Stomach smooth muscle (tissue), 2 donors: ENCODE measurements around the gene HORMAD1.
"Not testable (repeated sequence)": the region's sequence is repeated elsewhere in the genome, so short reads cannot be mapped to it uniquely, and the experiment has no call there.

ENCODE experiments used
- H3K27ac ChIP-seq: one replicate; pipeline ENCODE4 v1.7.0; 2013; ENCODE audit warnings: mild to moderate bottlenecking, low read length, inconsistent platforms
- H3K27me3 ChIP-seq, 2 donors: one replicate each; pipeline ENCODE4 v1.7.0; 2013; ENCODE audit warnings: low read length in 2 of 2; ENCODE audit not compliant: insufficient read depth in 2 of 2, control insufficient read depth in 1 of 2
- H3K36me3 ChIP-seq, 2 donors: one replicate each; pipeline ENCODE4 v1.7.0; 2013; ENCODE audit warnings: low read length in 2 of 2; ENCODE audit not compliant: control insufficient read depth in 2 of 2, insufficient read depth in 2 of 2
- H3K4me1 ChIP-seq: one replicate; pipeline ENCODE4 v1.7.0; 2013; ENCODE audit warnings: low read length; ENCODE audit not compliant: control insufficient read depth, insufficient read depth
- H3K4me3 ChIP-seq, 2 donors: one replicate each; pipeline ENCODE4 v1.7.0; 2013; ENCODE audit warnings: low read length in 2 of 2
- H3K9ac ChIP-seq, 2 donors: one replicate each; pipeline ENCODE4 v1.7.0; 2013; ENCODE audit warnings: low read length in 2 of 2, mild to moderate bottlenecking in 1 of 2
- H3K9me3 ChIP-seq, 2 donors: one replicate each; pipeline ENCODE4 v1.7.0; 2013; ENCODE audit warnings: low read length in 2 of 2; ENCODE audit not compliant: control insufficient read depth in 2 of 2
- donor health status: healthy.
- donor health status: Pancreatic carcinoma.

The HORMAD1 gene

GRCh38 chr1:150749720-150750311 lies 29.1 kb upstream of the HORMAD1 start:
- no peaks in the 10 kb centered on the region for H3K27me3 ChIP-seq
- no peak overlapping the region for H3K27ac ChIP-seq
- no peak overlapping the region for H3K4me3 ChIP-seq
- H3K9ac ChIP-seq = no peak overlapping the region
- H3K36me3 ChIP-seq = no peaks in the 10 kb centered on the region
- no peaks in the 10 kb centered on the region for H3K9me3 ChIP-seq
- H3K4me1 ChIP-seq = no peaks in the 10 kb centered on the region

DNA sequence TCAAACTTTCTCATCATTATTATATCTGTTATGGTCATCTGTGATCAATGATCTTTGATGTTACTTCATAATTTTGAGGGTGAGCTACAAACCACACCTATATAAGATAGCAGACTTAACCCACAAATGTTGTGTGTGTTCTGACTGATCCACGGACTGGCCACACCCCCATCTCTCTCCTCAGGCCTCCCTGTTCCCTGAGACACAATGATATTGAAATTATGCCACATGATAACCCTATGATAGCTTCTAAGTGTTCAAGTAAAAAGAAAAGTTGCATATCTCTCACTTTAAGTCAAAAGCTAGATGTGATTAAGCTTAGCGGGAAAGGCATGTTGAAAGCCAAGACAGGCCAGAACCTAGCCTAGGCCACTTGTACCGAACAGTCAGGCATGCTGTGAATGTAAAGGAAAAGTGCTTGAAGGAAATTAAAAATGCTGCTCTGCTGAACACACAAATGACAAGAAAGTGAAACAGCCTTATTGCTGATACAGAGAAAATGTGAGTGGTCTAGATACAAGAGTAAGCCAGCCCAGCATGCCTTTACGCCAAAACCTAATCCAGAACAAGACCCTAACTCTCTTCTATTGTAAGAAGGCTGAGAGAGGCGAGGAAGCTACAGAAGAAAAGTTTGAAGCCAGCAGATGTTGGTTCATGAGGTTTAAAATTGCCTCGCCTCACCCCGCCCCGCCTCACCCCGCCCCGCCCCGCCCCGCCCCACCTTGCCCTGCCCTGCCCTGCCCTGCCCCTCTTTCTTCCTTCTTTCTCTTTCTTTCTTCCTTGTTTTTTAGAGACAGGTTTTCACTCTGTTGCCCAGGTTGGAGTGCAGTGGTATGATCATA lies 28.4 kb upstream of the HORMAD1 start:
- Histone ChIP-seq H3K4me3 (no peak overlapping the region), H3K9ac (no peak overlapping the region), H3K36me3 (no peaks in the 10 kb centered on the region)

DNA sequence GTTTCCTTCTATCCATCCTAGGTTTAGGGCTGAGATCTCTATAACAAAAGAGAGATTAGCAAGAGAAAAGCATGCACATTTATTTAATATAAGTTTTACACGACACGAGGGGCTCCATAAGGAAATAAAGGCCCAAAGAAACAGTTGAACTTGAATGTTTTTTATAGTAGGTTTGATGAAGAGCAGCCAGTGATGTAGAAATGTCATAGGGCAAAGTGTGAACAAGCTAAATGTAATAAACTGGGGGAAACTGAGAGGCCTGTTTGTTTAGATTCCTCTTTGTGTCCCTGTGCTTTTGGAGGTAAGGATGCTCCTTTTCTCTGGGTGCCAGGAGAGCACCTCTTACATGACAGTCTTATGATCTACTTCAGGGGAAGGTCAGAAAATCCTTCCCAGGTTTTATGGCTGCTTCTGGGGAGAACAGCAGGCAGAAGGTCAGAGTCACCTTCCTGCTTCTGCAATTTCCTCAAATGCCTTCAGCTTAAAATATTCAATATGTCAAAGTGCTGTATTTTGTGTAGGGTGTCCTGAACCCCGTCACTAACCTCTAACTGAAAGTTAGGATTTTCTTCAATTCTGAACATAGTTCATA lies 9.5 kb upstream of the HORMAD1 start:
- Histone ChIP-seq H3K9ac (no peak overlapping the region), H3K27ac (no peak overlapping the region), H3K4me1 (no peaks in the 10 kb centered on the region), H3K4me3 (no peak overlapping the region), H3K9me3 (no peaks in the 10 kb centered on the region), H3K27me3 (no peaks in the 10 kb centered on the region), H3K36me3 (no peaks in the 10 kb centered on the region)

More for the DNA sequence above, 28.4 kb upstream of the HORMAD1 start:
- Histone ChIP-seq H3K9me3 (no peaks in the 10 kb centered on the region), H3K4me1 (no peaks in the 10 kb centered on the region), H3K27ac (no peak overlapping the region), H3K27me3 (no peaks in the 10 kb centered on the region)

- Histone ChIP-seq H3K9ac (no peak overlapping the region), H3K27me3 (no peaks in the 10 kb centered on the region), H3K4me3 (no peak overlapping the region)
These were observed 3.6 kb upstream of the HORMAD1 start for GRCh38 chr1:150724336-150724735.

DNA sequence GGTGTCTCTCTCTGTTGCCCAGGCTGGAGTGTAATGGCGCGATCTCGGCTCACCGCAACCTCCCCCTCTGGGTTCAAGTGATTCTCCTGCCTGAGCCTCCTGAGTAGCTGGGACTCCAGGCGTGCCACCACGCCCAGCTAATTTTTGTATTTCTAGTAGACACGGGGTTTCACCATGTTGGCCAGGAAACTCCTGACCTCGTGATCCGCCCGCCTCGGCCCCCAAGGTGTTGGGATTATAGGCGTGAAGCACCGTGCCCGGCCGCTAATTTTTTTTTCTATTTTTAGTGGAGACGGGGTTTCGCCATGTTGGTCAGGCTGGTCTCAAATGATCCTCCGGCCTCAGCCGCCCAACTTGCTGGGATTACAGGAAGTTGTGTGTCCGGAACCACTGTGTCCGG lies 597 bp downstream of the HORMAD1 start:
- no peak overlapping the region for H3K27ac ChIP-seq
- no peak overlapping the region for H3K9ac ChIP-seq
- no peaks in the 10 kb centered on the region for H3K36me3 ChIP-seq
- H3K4me3 ChIP-seq = no peak overlapping the region
- no peaks in the 10 kb centered on the region for H3K9me3 ChIP-seq
- no peaks in the 10 kb centered on the region for H3K4me1 ChIP-seq
- no peaks in the 10 kb centered on the region for H3K27me3 ChIP-seq

More at GRCh38 chr1:150724336-150724735, 3.6 kb upstream of the HORMAD1 start:
- no peaks in the 10 kb centered on the region for H3K4me1 ChIP-seq
- no peaks in the 10 kb centered on the region for H3K9me3 ChIP-seq
- no peaks in the 10 kb centered on the region for H3K36me3 ChIP-seq
- H3K27ac ChIP-seq = no peak overlapping the region

- H3K4me1 ChIP-seq = no peaks in the 10 kb centered on the region
- no peak overlapping the region for H3K4me3 ChIP-seq
- no peak overlapping the region for H3K9ac ChIP-seq
- H3K36me3 ChIP-seq = no peaks in the 10 kb centered on the region
- H3K27me3 ChIP-seq = no peaks in the 10 kb centered on the region
- no peaks in the 10 kb centered on the region for H3K9me3 ChIP-seq
- no peak overlapping the region for H3K27ac ChIP-seq
These were observed 2.3 kb downstream of the HORMAD1 start for GRCh38 chr1:150718225-150718891.

- H3K4me3 ChIP-seq, H3K36me3 ChIP-seq, H3K9me3 ChIP-seq, H3K9ac ChIP-seq, H3K27me3 ChIP-seq, H3K27ac ChIP-seq, H3K4me1 ChIP-seq: not testable (repeated sequence)
These were observed 11.7 kb downstream of the HORMAD1 start for GRCh38 chr1:150709031-150709430.

DNA sequence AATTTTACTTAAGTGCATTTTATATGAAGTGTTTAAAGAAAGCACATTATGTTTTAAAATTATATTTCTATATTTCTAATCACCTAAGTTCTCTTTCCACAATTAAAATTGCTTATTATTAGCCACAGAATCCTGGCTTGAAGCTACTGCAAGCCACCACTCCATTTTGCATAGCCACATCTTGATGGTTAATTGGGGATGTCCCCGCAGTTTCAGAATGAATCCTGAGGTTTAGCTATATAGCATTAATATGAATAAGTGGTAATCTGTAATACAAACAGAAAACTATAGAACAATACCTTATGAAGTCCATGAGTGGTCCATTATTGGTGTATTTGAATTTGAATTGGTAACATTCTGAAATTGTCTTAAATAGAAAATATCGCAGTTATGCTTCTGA lies 12.1 kb downstream of the HORMAD1 start:
- Histone ChIP-seq H3K4me1 (no peaks in the 10 kb centered on the region), H3K27me3 (no peaks in the 10 kb centered on the region), H3K36me3 (no peaks in the 10 kb centered on the region), H3K27ac (no peak overlapping the region), H3K9ac (no peak overlapping the region), H3K4me3 (no peak overlapping the region), H3K9me3 (no peaks in the 10 kb centered on the region)

DNA sequence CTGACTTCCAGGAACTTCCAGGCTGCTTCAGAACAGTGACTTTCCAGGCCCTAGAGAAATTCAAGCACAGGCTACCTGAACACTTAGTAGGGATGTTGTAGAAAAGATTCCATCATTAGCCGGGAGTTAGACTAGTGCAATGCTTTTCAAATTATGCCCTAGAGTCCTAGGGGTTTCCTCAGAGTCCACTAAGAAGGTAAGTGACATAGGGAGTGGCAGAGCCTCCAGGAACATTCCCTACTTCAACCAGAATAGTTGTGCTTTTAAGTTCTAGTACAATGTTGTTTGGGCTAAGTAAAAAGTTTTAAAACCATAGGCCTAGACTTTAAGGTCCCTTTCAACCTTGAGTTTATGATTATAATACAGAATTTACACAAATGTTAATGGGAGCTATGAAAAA lies 14.6 kb downstream of the HORMAD1 start:
- Histone ChIP-seq H3K27me3 (no peaks in the 10 kb centered on the region), H3K4me1 (no peaks in the 10 kb centered on the region), H3K9ac (no peak overlapping the region), H3K9me3 (no peaks in the 10 kb centered on the region), H3K27ac (no peak overlapping the region), H3K36me3 (no peaks in the 10 kb centered on the region), H3K4me3 (no peak overlapping the region)

DNA sequence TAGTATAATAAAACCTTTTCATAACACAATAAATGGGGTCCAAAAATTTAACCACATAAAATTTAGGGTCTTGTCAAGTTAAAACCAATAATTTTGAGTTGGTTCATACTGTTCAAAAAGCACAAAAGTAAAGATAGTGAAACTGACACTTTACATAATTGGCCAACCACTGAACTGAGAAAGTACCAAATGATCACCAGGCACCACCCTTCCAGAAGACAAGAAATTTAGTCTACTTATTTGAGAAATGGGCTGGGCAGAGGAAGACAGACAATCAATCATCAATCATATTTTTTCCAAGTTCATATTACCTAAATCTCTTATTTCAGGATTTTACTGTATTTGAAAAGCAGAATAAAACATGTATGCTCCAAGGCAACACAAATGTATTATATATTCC lies 17.3 kb downstream of the HORMAD1 start:
- no peaks in the 10 kb centered on the region for H3K27me3 ChIP-seq

More for the DNA sequence above, 17.3 kb downstream of the HORMAD1 start:
- no peaks in the 10 kb centered on the region for H3K9me3 ChIP-seq
- H3K27ac ChIP-seq = no peak overlapping the region
- H3K4me3 ChIP-seq = no peak overlapping the region
- no peaks in the 10 kb centered on the region for H3K4me1 ChIP-seq
- H3K9ac ChIP-seq = no peak overlapping the region
- H3K36me3 ChIP-seq = no peaks in the 10 kb centered on the region
